DOHH2 (cell line): ENCODE data around the gene TLCD1.

ENCODE experiments used
- CTCF ChIP-seq: fragments of 200-600 bp; sonication (generic); IDR thresholded peaks from one replicate; pipeline ENCODE4 v1.5.1; 2014; ENCODE audit warnings: antibody characterized with exemption, mild to moderate bottlenecking, low read depth, low read length; ENCODE audit not compliant: poor library complexity, severe bottlenecking
- EZH2phosphoT487 ChIP-seq: fragments of 200-600 bp; sonication (generic); IDR thresholded peaks from 2 replicates; pipeline ENCODE4 v1.6.1; 2017; ENCODE audit warnings: borderline replicate concordance, mild to moderate bottlenecking, antibody characterized with exemption, low read length, moderate library complexity, mixed read lengths

DNA sequence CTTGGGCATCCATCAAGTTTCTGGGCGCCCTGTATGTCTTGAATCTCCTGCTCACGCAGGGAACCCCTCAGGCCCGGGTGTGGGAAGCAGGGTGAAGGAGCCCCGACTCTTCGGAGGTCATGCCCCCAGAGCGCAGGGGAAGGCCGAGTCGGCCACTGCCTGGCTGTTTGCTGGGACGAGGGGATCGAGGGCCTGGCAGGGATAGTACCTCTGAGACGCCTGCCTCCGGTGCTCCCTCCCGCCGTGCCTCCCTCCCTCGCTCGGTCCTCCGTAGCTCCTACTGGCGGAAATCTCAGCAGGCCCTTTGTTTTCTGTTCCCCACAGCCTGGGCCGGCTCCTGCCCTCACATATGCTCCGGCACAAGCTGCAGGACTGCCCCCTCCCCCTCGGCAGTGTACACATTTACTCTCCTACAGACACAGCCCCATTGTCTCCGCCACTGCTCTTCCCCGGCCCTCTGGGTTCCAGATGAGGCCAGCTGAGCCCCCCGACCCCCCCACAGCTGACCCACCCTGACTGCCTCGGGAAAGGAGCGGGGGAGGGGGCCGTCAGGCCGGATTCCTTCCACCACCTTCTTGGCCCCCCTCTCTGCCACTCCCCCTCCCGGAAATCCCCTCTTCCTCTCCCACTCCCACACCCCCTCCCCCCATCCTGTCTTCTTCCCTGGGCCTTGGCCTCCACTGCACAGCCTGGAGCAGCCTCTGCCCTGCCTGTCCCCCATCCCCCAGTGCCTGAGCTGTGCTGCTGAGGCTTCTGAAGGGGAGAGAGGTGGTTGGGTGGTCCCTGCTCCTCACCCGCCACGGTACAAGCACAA, 19.1 kb upstream of the TLCD1 start:
- TF ChIP-seq CTCF (no peak), EZH2phosphoT487 (no peak)
